ENCODE results near the gene LMO1. TPM values are rescaled to one million over a fixed set of nuclear protein-coding genes. Genes with fewer than 3 reads are reported as not detected.

The LMO1 gene
- total and polyA plus RNA-seq, 9 of the 15 experiments (the other 6 are each of a cell fraction or from before 2014, with no cell fraction given) = not detected

- no peaks in the 10 kb centered on the region for H3K9me1 ChIP-seq (ENCODE audit: control insufficient read depth, insufficient read depth, low read length)
- 0% methylated on average over 2 of the region's 2 CpGs for WGBS (ENCODE audit: insufficient coverage, low coverage, missing lambda C conversion rate)
- ChIA-PET POLR2A (no interaction called here), CTCF (ENCODE audit: low intra/inter-chr PET ratio) (interaction anchor here (0.6 kb wide), 1 partner anchor 129 kb away, joined by 4 read pairs; no protein-coding TSS in a partner anchor)
- peaks cover 4 to 9% of the 10 kb centered on the region in 2 experiments; a peak in 3 of 5 replicates for H3K4me1 ChIP-seq (replicated peaks in 1 of 2; ENCODE audit: control insufficient read depth in 2 of 2, insufficient read depth in 2 of 2, low read length in 2 of 2)
- DNase-seq (ENCODE audit: extremely low read depth in 1 of 4, low spot score in 3 of 4) = no peak
- no peak overlapping the region for H3K27ac ChIP-seq (ENCODE audit: extremely low read depth, low read depth, low read length)
- no peaks in the 10 kb centered on the region for H3K36me3 ChIP-seq (ENCODE audit: control insufficient read depth, insufficient read depth, low read length)
- H4K20me1 ChIP-seq (replicated peaks; ENCODE audit: control insufficient read depth, insufficient read depth, low read length) = no peaks in the 10 kb centered on the region; the same call in 1 of the 2 replicates
- H3K4me2 ChIP-seq (ENCODE audit: insufficient read depth, low read length) = no peak overlapping the region
- H2AFZ ChIP-seq (ENCODE audit: low read depth, low read length) = no peak overlapping the region
- in situ Hi-C loops (cut with MboI) (no loop called here), intact Hi-C loops (cut with micrococcal nuclease) (loop anchor here (10.0 kb wide), 1 partner anchor 365 kb away; no protein-coding TSS in a partner anchor)
- no peaks in the 10 kb centered on the region for H3K79me2 ChIP-seq (ENCODE audit: control insufficient read depth, insufficient read depth, low read length)
- no peak overlapping the region for H3K9ac ChIP-seq (ENCODE audit: insufficient read depth in 1 of 2, low read depth in 2 of 2, low read length in 2 of 2)
- no TSS peak for BruUV-seq (replicated peaks)
- H3K27me3 ChIP-seq (ENCODE audit: control insufficient read depth in 2 of 2, insufficient read depth in 2 of 2, low read length in 2 of 2) = no peaks in the 10 kb centered on the region
- no peak for ATAC-seq
- H3K9me3 ChIP-seq (replicated peaks; ENCODE audit: control insufficient read depth, insufficient read depth, low read depth, low read length) = no peaks in the 10 kb centered on the region
- no peak overlapping the region for H3K4me3 ChIP-seq
- no peak for FAIRE-seq
- TF ChIP-seq ZNF232 (CRISPR knock-in tag; IDR thresholded peaks at IDR 0.05) (no peak), LCOR (CRISPR knock-in tag; IDR thresholded peaks at IDR 0.05) (no peak), FOXA1 (IDR thresholded peaks at IDR 0.05; ENCODE audit: borderline replicate concordance) (no peak), MITF (IDR thresholded peaks at IDR 0.05) (no peak), GATA2 (CRISPR knock-in tag; IDR thresholded peaks at IDR 0.05) (no peak), NCOA6 (IDR thresholded peaks at IDR 0.05) (no peak), ATF1 (CRISPR knock-in tag; IDR thresholded peaks at IDR 0.05) (no peak), ATF1 (tag; IDR thresholded peaks at IDR 0.05) (no peak), E2F4 (CRISPR knock-in tag; IDR thresholded peaks at IDR 0.05; ENCODE audit: low read depth) (no peak), RBBP5 (IDR thresholded peaks at IDR 0.05; ENCODE audit: borderline replicate concordance, insufficient read depth, low read length, poor library complexity, severe bottlenecking) (no peak), NCOA4 (IDR thresholded peaks at IDR 0.05; ENCODE audit: partially characterized antibody) (no peak), SRSF9 (IDR thresholded peaks at IDR 0.05; ENCODE audit: borderline replicate concordance, low read depth, low read length) (no peak), ARID2 (IDR thresholded peaks at IDR 0.05) (no peak), DIDO1 (tag; IDR thresholded peaks at IDR 0.05; ENCODE audit: low read depth) (no peak), HINFP (tag; conservative IDR thresholded peaks at IDR 0.05; ENCODE audit: low read depth) (no peak), ZNF436 (CRISPR knock-in tag; IDR thresholded peaks at IDR 0.05) (no peak), BACH1 (tag; IDR thresholded peaks at IDR 0.05) (no peak)
- TF ChIP-seq, protein P1, sequence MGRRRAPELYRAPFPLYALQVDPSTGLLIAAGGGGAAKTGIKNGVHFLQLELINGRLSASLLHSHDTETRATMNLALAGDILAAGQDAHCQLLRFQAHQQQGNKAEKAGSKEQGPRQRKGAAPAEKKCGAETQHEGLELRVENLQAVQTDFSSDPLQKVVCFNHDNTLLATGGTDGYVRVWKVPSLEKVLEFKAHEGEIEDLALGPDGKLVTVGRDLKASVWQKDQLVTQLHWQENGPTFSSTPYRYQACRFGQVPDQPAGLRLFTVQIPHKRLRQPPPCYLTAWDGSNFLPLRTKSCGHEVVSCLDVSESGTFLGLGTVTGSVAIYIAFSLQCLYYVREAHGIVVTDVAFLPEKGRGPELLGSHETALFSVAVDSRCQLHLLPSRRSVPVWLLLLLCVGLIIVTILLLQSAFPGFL (CRISPR knock-in tag; IDR thresholded peaks at IDR 0.05) = no peak
- TF ChIP-seq, protein P2, sequence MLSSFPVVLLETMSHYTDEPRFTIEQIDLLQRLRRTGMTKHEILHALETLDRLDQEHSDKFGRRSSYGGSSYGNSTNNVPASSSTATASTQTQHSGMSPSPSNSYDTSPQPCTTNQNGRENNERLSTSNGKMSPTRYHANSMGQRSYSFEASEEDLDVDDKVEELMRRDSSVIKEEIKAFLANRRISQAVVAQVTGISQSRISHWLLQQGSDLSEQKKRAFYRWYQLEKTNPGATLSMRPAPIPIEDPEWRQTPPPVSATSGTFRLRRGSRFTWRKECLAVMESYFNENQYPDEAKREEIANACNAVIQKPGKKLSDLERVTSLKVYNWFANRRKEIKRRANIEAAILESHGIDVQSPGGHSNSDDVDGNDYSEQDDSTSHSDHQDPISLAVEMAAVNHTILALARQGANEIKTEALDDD (IDR thresholded peaks at IDR 0.05) = no peak
These were observed 64.0 kb downstream of the LMO1 start for GRCh38 chr11:8199676-8200075.
